NCI-H526 (cell line): ENCODE data around the gene FARP1.

Experiments
- DNase-seq, 2 experiments: peaks; one replicate each; lab custom pipeline; 2025; lab: John Stamatoyannopoulos, UW

FARP1 gene

GRCh38 chr13:98133946-98134345, 8.9 kb upstream of the FARP1 start:
- no peak for DNase-seq

- no peak for DNase-seq
These were observed 8.0 kb upstream of the FARP1 start for GRCh38 chr13:98134901-98135300.

- no peak for DNase-seq
These were observed 1.8 kb upstream of the FARP1 start for GRCh38 chr13:98141091-98141490.

- DNase-seq = peak in 1 of 2 experiments; percentile 84
These were observed 1.1 kb upstream of the FARP1 start for GRCh38 chr13:98141509-98142379.

GRCh38 chr13:98143157-98143553, 261 bp downstream of the FARP1 start:
- no peak for DNase-seq

- peak in 1 of 2 experiments; percentile 66 for DNase-seq
These were observed 720 bp downstream of the FARP1 start for GRCh38 chr13:98143601-98144026.

- peak; percentile 56 to 73 for DNase-seq
These were observed 1.3 kb downstream of the FARP1 start for GRCh38 chr13:98144027-98144741.

GRCh38 chr13:98144801-98145350, 2.0 kb downstream of the FARP1 start:
- DNase-seq = peak; percentile 50 to 80

- DNase-seq = peak in 1 of 2 experiments; percentile 43
These were observed 4.6 kb downstream of the FARP1 start for GRCh38 chr13:98147521-98147920.

- DNase-seq = peak; percentile 13 to 48
These were observed 8.1 kb downstream of the FARP1 start for GRCh38 chr13:98150832-98151479.

GRCh38 chr13:98155475-98156109, 12.7 kb downstream of the FARP1 start:
- DNase-seq = no peak

GRCh38 chr13:98156259-98156658, 13.4 kb downstream of the FARP1 start:
- DNase-seq = no peak

- DNase-seq = no peak
These were observed 14.3 kb downstream of the FARP1 start for GRCh38 chr13:98157188-98157587.

- no peak for DNase-seq
These were observed 14.7 kb downstream of the FARP1 start for GRCh38 chr13:98157609-98158008.

GRCh38 chr13:98158172-98158899, 15.4 kb downstream of the FARP1 start:
- no peak for DNase-seq

- no peak for DNase-seq
These were observed 20.0 kb downstream of the FARP1 start for GRCh38 chr13:98162935-98163334.

- DNase-seq = no peak
These were observed 26.4 kb downstream of the FARP1 start for GRCh38 chr13:98169331-98169730.

- DNase-seq = peak; percentile 90 to 93
These were observed 29.2 kb downstream of the FARP1 start for GRCh38 chr13:98171900-98172589.

- DNase-seq = no peak
These were observed 29.9 kb downstream of the FARP1 start for GRCh38 chr13:98172590-98173422.
